ENCODE results near the gene TMEM242. TPM values are rescaled to one million over a fixed set of nuclear protein-coding genes. Genes with fewer than 3 reads are reported as not detected.

TMEM242 gene
- total RNA-seq, 6 experiments from 2014 or later, result 4.4 to 8.8 (median 7.3) TPM

GRCh38 chr6:157287247-157287850, 36.0 kb downstream of the TMEM242 start:
- no peak overlapping the region for H3K4me3 ChIP-seq
- no peak overlapping the region for H3K27ac ChIP-seq
- 82% methylated on average over 8 of the region's 10 CpGs for WGBS (ENCODE audit: insufficient coverage, low coverage, low lambda C conversion rate, missing lambda C conversion rate)
- no peaks in the 10 kb centered on the region for H3K9me3 ChIP-seq
- no peaks in the 10 kb centered on the region for H3K4me1 ChIP-seq
- intact Hi-C loops (cut with DNase I), result no loop called here
- TF ChIP-seq POLR2A (IDR thresholded peaks at IDR 0.05), result no peak
- no peak for DNase-seq
- ATAC-seq, result no peak
- H3K27me3 ChIP-seq, result no peaks in the 10 kb centered on the region
- peaks cover 0 to 15% (median 3%) of the 10 kb centered on the region in 4 donors for H3K36me3 ChIP-seq

GRCh38 chr6:157285422-157285779, 37.9 kb downstream of the TMEM242 start:
- intact Hi-C loops (cut with DNase I), result no loop called here
- TF ChIP-seq CTCF (IDR thresholded peaks at IDR 0.05) (no peak), POLR2A (IDR thresholded peaks at IDR 0.05) (no peak)

GRCh38 chr6:157284738-157285421, 38.4 kb downstream of the TMEM242 start:
- ATAC-seq (peak; percentile 54 to 79 (median 70)), DNase-seq (no peak)
- 64% methylated on average over 14 of the region's 14 CpGs for WGBS (ENCODE audit: insufficient coverage, low coverage, low lambda C conversion rate, missing lambda C conversion rate)
- Histone ChIP-seq H3K27ac (no peak overlapping the region), H3K4me3 (no peak overlapping the region), H3K9me3 (no peaks in the 10 kb centered on the region), H3K4me1 (no peaks in the 10 kb centered on the region), H3K27me3 (no peaks in the 10 kb centered on the region), H3K36me3 (peaks cover 0 to 2% (median 0%) of the 10 kb centered on the region in 4 donors)
- intact Hi-C loops (cut with DNase I), result no loop called here
- TF ChIP-seq POLR2A (IDR thresholded peaks at IDR 0.05), result no peak
- TF ChIP-seq CTCF (IDR thresholded peaks at IDR 0.05), result no peak

More at GRCh38 chr6:157285422-157285779, 37.9 kb downstream of the TMEM242 start:
- Histone ChIP-seq H3K27ac (no peak overlapping the region), H3K36me3 (peaks cover 0 to 6% (median 0%) of the 10 kb centered on the region in 4 donors), H3K27me3 (no peaks in the 10 kb centered on the region), H3K4me1 (no peaks in the 10 kb centered on the region), H3K9me3 (no peaks in the 10 kb centered on the region), H3K4me3 (no peak overlapping the region)
- DNase-seq (no peak), ATAC-seq (peak in 1 of 4 donors; percentile 13)
- WGBS (ENCODE audit: insufficient coverage, low coverage, low lambda C conversion rate, missing lambda C conversion rate), result 69% methylated on average over 5 of the region's 5 CpGs

GRCh38 chr6:157283900-157284737, 39.2 kb downstream of the TMEM242 start:
- 93% methylated on average over 3 of the region's 13 CpGs for WGBS (ENCODE audit: insufficient coverage, low coverage, low lambda C conversion rate, missing lambda C conversion rate)
- Histone ChIP-seq H3K9me3 (no peaks in the 10 kb centered on the region), H3K4me3 (no peak overlapping the region), H3K27ac (no peak overlapping the region), H3K36me3 (no peaks in the 10 kb centered on the region), H3K27me3 (no peaks in the 10 kb centered on the region), H3K4me1 (no peaks in the 10 kb centered on the region)
- TF ChIP-seq CTCF (IDR thresholded peaks at IDR 0.05) (no peak), POLR2A (IDR thresholded peaks at IDR 0.05) (no peak)
- no peak for DNase-seq
- ATAC-seq, result peak in 1 of 4 donors; percentile 25
- intact Hi-C loops (cut with DNase I), result no loop called here

All from right lobe of liver (tissue), 6 donors.